ENCODE results near the gene FYB2.

Gene FYB2

GRCh38 chr1:56712150-56712549 is 107.1 kb downstream of the FYB2 start:
- Histone ChIP-seq H3K4me3 (ENCODE audit: extremely low read depth, insufficient read depth, low read length, poor library complexity, severe bottlenecking) (no peak overlapping the region), H3K36me3 (ENCODE audit: control insufficient read depth, insufficient read depth, low read length) (no peaks in the 10 kb centered on the region), H3K27ac (ENCODE audit: low read depth, low read length, severe bottlenecking) (no peak overlapping the region), H3K9me3 (ENCODE audit: control insufficient read depth, low read length) (no peaks in the 10 kb centered on the region), H3K4me1 (ENCODE audit: control insufficient read depth, insufficient read depth, low read length, poor library complexity, severe bottlenecking) (no peaks in the 10 kb centered on the region)
- WGBS, 2 experiments (ENCODE audit: insufficient coverage in 2 of 2): 100% methylated on average over 1 of the region's 1 CpG; no CpG with 5 or more reads in 1 of the 2 experiments

DNA sequence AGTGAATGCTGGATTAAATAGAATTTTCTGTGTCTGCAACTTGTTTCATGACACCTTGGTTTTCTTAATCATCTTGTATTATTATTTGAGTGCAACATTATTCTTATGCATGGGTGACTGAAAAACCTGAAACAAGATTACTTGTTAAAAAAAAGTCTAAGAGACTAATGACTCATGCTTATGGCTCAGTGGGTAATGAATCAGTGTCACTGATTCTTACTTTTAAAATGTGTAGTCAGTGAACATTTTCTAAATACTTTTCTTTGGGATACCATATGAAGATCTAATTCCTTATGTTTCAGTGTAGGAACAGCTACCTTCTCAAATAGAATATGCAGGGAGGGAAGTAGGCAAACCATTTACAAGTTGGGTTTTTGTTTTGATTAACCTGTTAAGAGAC is 108.6 kb downstream of the FYB2 start:
- Histone ChIP-seq H3K4me3 (ENCODE audit: extremely low read depth, insufficient read depth, low read length, poor library complexity, severe bottlenecking) (no peak overlapping the region), H3K9me3 (ENCODE audit: control insufficient read depth, low read length) (no peaks in the 10 kb centered on the region), H3K36me3 (ENCODE audit: control insufficient read depth, insufficient read depth, low read length) (no peaks in the 10 kb centered on the region), H3K4me1 (ENCODE audit: control insufficient read depth, insufficient read depth, low read length, poor library complexity, severe bottlenecking) (no peaks in the 10 kb centered on the region), H3K27ac (ENCODE audit: low read depth, low read length, severe bottlenecking) (no peak overlapping the region)

- H3K9me3 ChIP-seq (ENCODE audit: control insufficient read depth, low read length): no peaks in the 10 kb centered on the region
- no peaks in the 10 kb centered on the region for H3K4me1 ChIP-seq (ENCODE audit: control insufficient read depth, insufficient read depth, low read length, poor library complexity, severe bottlenecking)
- WGBS, 2 experiments (ENCODE audit: insufficient coverage in 2 of 2): 69 to 100% methylated on average over 1 to 2 of the region's 2 CpGs
Observed at GRCh38 chr1:56709995-56710394, 109.2 kb downstream of the FYB2 start.

DNA sequence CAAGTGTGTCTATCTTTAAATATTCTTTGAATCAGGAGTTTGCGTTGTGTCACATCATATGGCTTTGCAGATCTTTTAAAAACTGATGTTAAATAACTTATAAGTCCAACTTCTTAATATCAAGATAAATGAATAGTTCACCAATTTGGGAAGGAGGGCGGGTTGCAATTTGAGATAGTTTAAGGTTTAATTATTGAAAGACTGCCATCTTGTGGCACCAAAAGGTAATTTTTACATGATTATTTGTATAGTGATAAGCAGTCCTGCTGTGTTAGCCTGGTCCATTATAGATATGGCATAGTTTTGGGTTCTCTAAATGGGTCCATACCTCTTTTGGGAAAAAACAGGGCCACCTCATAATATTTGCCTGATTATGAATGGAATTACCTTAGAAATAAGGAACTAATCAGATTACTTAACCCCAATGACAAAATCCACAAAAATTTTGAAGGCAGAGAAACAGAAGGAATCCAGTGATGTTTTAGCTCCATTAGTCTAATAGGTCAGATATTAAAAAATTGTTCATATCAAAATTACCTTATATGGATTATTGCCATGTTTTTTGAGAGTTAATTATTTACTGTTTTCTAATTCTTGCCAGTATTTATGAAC is 109.8 kb downstream of the FYB2 start:
- Histone ChIP-seq H3K36me3 (ENCODE audit: control insufficient read depth, insufficient read depth, low read length) (no peaks in the 10 kb centered on the region), H3K27ac (ENCODE audit: low read depth, low read length, severe bottlenecking) (no peak overlapping the region), H3K9me3 (ENCODE audit: control insufficient read depth, low read length) (no peaks in the 10 kb centered on the region), H3K4me3 (ENCODE audit: extremely low read depth, insufficient read depth, low read length, poor library complexity, severe bottlenecking) (no peak overlapping the region), H3K4me1 (ENCODE audit: control insufficient read depth, insufficient read depth, low read length, poor library complexity, severe bottlenecking) (no peaks in the 10 kb centered on the region)
- WGBS, 2 experiments (ENCODE audit: insufficient coverage in 2 of 2): 50% methylated on average over 1 of the region's 2 CpGs; no CpG with 5 or more reads in 1 of the 2 experiments

More at GRCh38 chr1:56709995-56710394, 109.2 kb downstream of the FYB2 start:
- Histone ChIP-seq H3K27ac (ENCODE audit: low read depth, low read length, severe bottlenecking) (no peak overlapping the region), H3K4me3 (ENCODE audit: extremely low read depth, insufficient read depth, low read length, poor library complexity, severe bottlenecking) (no peak overlapping the region), H3K36me3 (ENCODE audit: control insufficient read depth, insufficient read depth, low read length) (no peaks in the 10 kb centered on the region)

DNA sequence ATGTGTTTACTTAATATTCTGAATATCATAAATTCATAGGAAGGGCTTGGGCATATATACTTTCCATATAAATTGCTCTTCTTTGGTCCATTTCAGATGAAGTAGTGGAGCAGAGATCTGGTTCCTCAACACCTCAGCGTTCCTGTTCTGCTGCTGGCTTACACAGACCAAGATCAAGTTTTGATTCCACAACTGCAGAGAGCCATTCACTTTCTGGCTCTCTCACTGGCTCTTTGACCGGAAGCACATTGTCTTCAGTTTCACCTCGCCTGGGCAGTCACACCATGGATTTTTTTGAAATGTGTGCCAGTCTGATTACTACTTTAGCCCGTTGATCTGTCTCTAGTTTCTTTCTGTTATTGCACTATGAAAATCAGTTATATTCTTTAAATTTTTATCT is 111.8 kb downstream of the FYB2 start:
- H3K4me3 ChIP-seq (ENCODE audit: extremely low read depth, insufficient read depth, low read length, poor library complexity, severe bottlenecking): no peak overlapping the region
- no peak overlapping the region for H3K27ac ChIP-seq (ENCODE audit: low read depth, low read length, severe bottlenecking)
- no peaks in the 10 kb centered on the region for H3K9me3 ChIP-seq (ENCODE audit: control insufficient read depth, low read length)
- 92 to 100% methylated on average over 2 to 3 of the region's 4 CpGs for whole genome bisulfite sequencing, 2 experiments (ENCODE audit: insufficient coverage in 2 of 2)
- H3K36me3 ChIP-seq (ENCODE audit: control insufficient read depth, insufficient read depth, low read length): no peaks in the 10 kb centered on the region
- no peaks in the 10 kb centered on the region for H3K4me1 ChIP-seq (ENCODE audit: control insufficient read depth, insufficient read depth, low read length, poor library complexity, severe bottlenecking)

DNA sequence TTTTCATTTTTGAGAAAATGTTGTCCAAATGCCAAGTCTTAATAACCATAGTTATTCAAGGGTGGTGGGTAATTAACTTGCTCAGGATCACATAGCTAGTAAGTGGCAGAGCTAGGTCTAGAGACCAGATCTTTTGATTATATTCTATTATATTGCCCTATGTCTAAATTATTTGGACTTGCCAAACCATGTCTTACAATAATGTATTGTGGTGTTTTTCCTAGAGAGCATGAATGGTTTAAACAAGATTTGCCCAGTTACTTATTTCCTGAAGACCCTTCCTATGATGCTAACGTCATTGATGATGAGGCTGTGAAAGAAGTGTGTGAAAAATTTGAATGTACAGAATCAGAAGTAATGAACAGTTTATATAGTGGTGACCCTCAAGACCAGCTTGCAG is 115.5 kb downstream of the FYB2 start:
- H3K4me3 ChIP-seq (ENCODE audit: extremely low read depth, insufficient read depth, low read length, poor library complexity, severe bottlenecking): no peak overlapping the region
- no peak overlapping the region for H3K27ac ChIP-seq (ENCODE audit: low read depth, low read length, severe bottlenecking)
- no peaks in the 10 kb centered on the region for H3K4me1 ChIP-seq (ENCODE audit: control insufficient read depth, insufficient read depth, low read length, poor library complexity, severe bottlenecking)
- peaks cover 6% of the 10 kb centered on the region for H3K9me3 ChIP-seq (ENCODE audit: control insufficient read depth, low read length)
- H3K36me3 ChIP-seq (ENCODE audit: control insufficient read depth, insufficient read depth, low read length): no peaks in the 10 kb centered on the region
- WGBS, 2 experiments (ENCODE audit: insufficient coverage in 2 of 2): 100% methylated on average over 1 of the region's 1 CpG; no CpG with 5 or more reads in 1 of the 2 experiments

DNA sequence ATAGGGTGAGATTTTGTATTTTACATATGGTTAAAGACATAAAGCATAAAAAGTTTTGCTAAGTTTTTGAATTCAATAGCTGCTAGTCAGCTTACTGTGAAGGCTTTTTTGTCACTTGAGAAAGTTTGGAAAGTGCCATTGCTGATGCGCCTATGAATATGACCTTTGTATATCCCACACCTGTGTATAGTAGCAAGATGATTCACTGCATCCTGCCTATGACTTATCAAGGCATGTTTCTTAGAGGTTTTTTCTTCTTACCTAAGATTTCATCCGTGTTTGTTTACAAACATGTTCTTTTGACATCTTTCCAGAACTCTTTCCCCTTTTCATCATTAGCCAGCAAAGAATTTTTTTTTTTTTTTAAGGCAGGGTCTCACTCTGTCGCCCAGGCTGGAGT is 122.5 kb downstream of the FYB2 start:
- Histone ChIP-seq H3K36me3 (ENCODE audit: control insufficient read depth, insufficient read depth, low read length) (no peaks in the 10 kb centered on the region), H3K9me3 (ENCODE audit: control insufficient read depth, low read length) (peaks cover 6% of the 10 kb centered on the region), H3K4me1 (ENCODE audit: control insufficient read depth, insufficient read depth, low read length, poor library complexity, severe bottlenecking) (no peaks in the 10 kb centered on the region), H3K27ac (ENCODE audit: low read depth, low read length, severe bottlenecking) (no peak overlapping the region), H3K4me3 (ENCODE audit: extremely low read depth, insufficient read depth, low read length, poor library complexity, severe bottlenecking) (no peak overlapping the region)
- 67% methylated on average over 1 of the region's 3 CpGs; no CpG with 5 or more reads in 1 of the 2 experiments for WGBS, 2 experiments (ENCODE audit: insufficient coverage in 2 of 2)

DNA sequence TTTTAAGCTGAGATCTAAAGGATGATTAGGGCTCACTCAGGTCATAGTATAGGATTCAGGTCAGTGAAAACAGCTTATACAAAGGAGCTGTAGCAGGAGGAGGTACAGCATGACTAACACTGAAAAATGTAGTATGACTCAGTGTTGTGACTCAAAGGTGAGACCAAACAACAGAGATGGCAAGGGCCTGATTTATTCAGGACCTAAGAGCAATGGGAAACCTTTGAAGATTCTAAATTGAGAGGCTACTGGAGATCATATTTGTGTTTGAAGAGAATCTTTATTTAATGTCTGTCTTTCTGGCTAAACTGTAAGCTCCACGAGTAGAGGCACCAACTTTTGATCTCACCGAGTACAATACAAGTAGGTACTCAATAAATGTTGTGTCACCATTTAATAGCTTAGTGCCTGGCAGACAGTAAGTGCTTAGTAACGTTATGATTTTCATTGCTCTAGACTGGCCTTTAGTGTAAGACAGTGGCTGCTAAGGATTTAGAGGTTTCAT is 130.6 kb downstream of the FYB2 start:
- WGBS, 2 experiments (ENCODE audit: insufficient coverage in 2 of 2): 86% methylated on average over 3 of the region's 3 CpGs; no CpG with 5 or more reads in 1 of the 2 experiments
- H3K27ac ChIP-seq (ENCODE audit: low read depth, low read length, severe bottlenecking): no peak overlapping the region
- peaks cover 3% of the 10 kb centered on the region for H3K4me1 ChIP-seq (ENCODE audit: control insufficient read depth, insufficient read depth, low read length, poor library complexity, severe bottlenecking)

DNA sequence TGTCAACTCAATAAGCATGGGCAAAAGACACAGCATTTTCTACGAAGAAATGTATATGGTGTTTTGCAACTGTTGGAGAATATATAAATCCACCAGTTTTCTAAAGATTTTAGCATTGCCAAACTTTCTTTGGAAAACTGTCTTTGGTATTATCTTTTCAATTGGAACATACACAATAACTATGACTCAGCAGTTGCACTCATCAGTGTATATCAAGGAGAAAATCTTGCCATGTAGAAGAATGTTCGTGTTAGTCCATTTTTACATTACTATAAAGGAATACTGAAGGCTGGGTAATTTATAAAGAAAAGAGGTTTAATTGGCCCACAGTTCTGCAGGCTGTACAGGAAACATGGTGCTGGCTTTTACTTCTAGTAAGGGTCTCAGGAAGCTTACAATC is 133.0 kb downstream of the FYB2 start:
- Histone ChIP-seq H3K4me1 (ENCODE audit: control insufficient read depth, insufficient read depth, low read length, poor library complexity, severe bottlenecking) (peaks cover 3% of the 10 kb centered on the region), H3K27ac (ENCODE audit: low read depth, low read length, severe bottlenecking) (no peak overlapping the region), H3K9me3 (ENCODE audit: control insufficient read depth, low read length) (no peaks in the 10 kb centered on the region), H3K36me3 (ENCODE audit: control insufficient read depth, insufficient read depth, low read length) (no peaks in the 10 kb centered on the region), H3K4me3 (ENCODE audit: extremely low read depth, insufficient read depth, low read length, poor library complexity, severe bottlenecking) (no peak overlapping the region)
- WGBS, 2 experiments (ENCODE audit: insufficient coverage in 2 of 2): no CpG with 5 or more reads among the region's 2 CpGs

More for the DNA sequence above, 130.6 kb downstream of the FYB2 start:
- no peaks in the 10 kb centered on the region for H3K36me3 ChIP-seq (ENCODE audit: control insufficient read depth, insufficient read depth, low read length)
- H3K9me3 ChIP-seq (ENCODE audit: control insufficient read depth, low read length): no peaks in the 10 kb centered on the region
- H3K4me3 ChIP-seq (ENCODE audit: extremely low read depth, insufficient read depth, low read length, poor library complexity, severe bottlenecking): no peak overlapping the region

DNA sequence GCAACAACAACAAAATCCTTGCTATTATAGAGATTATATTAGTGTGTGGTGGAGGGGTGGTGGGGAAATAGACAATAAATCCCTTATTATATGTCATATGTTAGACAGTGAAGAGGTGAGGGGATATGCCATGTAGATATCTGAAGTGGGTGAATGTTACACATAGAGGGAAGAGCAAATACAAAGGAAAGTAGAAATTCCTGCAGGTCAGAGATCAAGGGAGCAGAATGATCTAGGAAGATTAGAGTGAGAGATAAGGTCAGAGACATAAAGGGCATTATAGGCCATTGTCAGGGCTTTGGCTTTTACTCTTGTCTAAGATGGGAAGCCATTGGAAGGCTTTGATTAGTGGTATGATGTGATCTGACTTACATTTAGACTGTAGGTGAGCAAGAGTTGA is 135.6 kb downstream of the FYB2 start:
- H3K4me1 ChIP-seq (ENCODE audit: control insufficient read depth, insufficient read depth, low read length, poor library complexity, severe bottlenecking): peaks cover 2% of the 10 kb centered on the region
- H3K27ac ChIP-seq (ENCODE audit: low read depth, low read length, severe bottlenecking): no peak overlapping the region
- no peak overlapping the region for H3K4me3 ChIP-seq (ENCODE audit: extremely low read depth, insufficient read depth, low read length, poor library complexity, severe bottlenecking)
- H3K36me3 ChIP-seq (ENCODE audit: control insufficient read depth, insufficient read depth, low read length): no peaks in the 10 kb centered on the region
- no peaks in the 10 kb centered on the region for H3K9me3 ChIP-seq (ENCODE audit: control insufficient read depth, low read length)

DNA sequence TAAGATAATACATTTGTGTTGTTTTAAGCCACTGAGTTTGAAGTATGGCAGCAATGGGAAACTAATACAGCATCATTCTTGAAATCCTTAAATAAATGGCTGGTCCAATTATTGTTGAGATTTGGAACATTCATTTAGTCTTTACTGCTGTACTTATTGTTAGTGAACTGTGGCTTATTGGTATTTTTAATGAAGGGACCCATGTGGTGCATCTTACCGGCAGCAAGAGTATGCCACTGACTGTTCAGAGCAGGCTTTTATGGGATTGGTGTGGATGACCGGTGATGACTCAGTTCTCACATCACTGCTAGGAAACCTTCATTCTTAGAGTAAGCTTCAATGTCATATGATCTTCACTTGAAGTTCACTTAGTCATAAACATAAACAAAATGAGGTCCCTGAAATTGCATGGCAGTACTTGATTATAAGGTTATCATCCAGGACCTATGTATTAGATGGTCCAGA is 142.6 kb downstream of the FYB2 start:
- no CpG with 5 or more reads among the region's 2 CpGs for WGBS, 2 experiments (ENCODE audit: insufficient coverage in 2 of 2)
- H3K27ac ChIP-seq (ENCODE audit: low read depth, low read length, severe bottlenecking): no peak overlapping the region
- no peaks in the 10 kb centered on the region for H3K36me3 ChIP-seq (ENCODE audit: control insufficient read depth, insufficient read depth, low read length)
- no peaks in the 10 kb centered on the region for H3K9me3 ChIP-seq (ENCODE audit: control insufficient read depth, low read length)
- no peaks in the 10 kb centered on the region for H3K4me1 ChIP-seq (ENCODE audit: control insufficient read depth, insufficient read depth, low read length, poor library complexity, severe bottlenecking)
- no peak overlapping the region for H3K4me3 ChIP-seq (ENCODE audit: extremely low read depth, insufficient read depth, low read length, poor library complexity, severe bottlenecking)
